Stimulated activated naive B cell treated with anti-CD40 and anti-IgM and Interleukin-4, amounts not matched to agents 10 μg/mL and 1 μg/mL and 100 μg/mL, for 72 hours (primary cell): Measurements from ENCODE around the gene SCAND1.

Experiments
- ATAC-seq, 2 donors: fragments of 150-1000 bp; cut with Tn5 transposase; replicated peaks; 2 replicates each; pipeline ENCODE4 v1.10.0; 2021; ENCODE audit warnings: moderate library complexity in 1 of 2
- DNase-seq: peaks from one replicate; pipeline ENCODE4 v3.0.0; 2021
- H3K27ac Mint-ChIP-seq: one replicate; pipeline ENCODE4 v1.8.0; 2022; ENCODE audit warnings: mild to moderate bottlenecking, mixed read lengths
- H3K27me3 Mint-ChIP-seq, 2 donors: one replicate each; pipeline ENCODE4 v1.8.0; 2022; ENCODE audit warnings: mixed read lengths in 2 of 2
- H3K36me3 Mint-ChIP-seq, 2 donors: one replicate each; pipeline ENCODE4 v1.8.0; 2022; ENCODE audit warnings: mixed read lengths in 2 of 2, mild to moderate bottlenecking in 1 of 2
- H3K4me1 Mint-ChIP-seq, 2 donors: one replicate each; pipeline ENCODE4 v1.8.0; 2022; ENCODE audit warnings: mixed read lengths in 2 of 2, mild to moderate bottlenecking in 1 of 2
- H3K4me3 Mint-ChIP-seq, 2 donors: one replicate each; pipeline ENCODE4 v1.8.0; 2022; ENCODE audit warnings: mild to moderate bottlenecking in 2 of 2, mixed read lengths in 2 of 2, moderate library complexity in 1 of 2
- H3K9me3 Mint-ChIP-seq, 2 donors: one replicate each; pipeline ENCODE4 v1.8.0; 2022; ENCODE audit warnings: mixed read lengths in 2 of 2, mild to moderate bottlenecking in 1 of 2

SCAND1 gene

DNA sequence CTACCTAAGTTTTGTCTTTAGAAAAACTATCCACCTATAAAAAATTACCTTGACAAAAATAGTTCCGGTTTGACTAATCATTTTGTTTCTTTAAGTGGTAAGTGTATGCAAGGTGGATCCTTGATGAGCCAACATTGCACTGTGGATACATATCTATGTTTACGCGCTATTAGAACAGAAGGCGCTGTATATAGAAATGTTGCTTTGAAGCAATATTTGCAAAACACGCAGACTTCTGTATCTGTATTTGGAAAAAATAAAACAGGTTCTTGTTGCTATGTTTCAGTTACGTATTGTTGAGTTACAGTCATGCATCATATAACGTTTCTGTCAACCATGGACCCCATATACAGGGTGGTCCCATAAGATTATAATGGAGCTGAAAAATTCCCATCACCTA lies 4.2 kb downstream of the SCAND1 start:
- Mint-ChIP-seq H3K27me3 (no peaks in the 10 kb centered on the region), H3K4me3 (no peak overlapping the region), H3K27ac (no peak overlapping the region), H3K9me3 (no peaks in the 10 kb centered on the region), H3K36me3 (peaks cover 26 to 34% of the 10 kb centered on the region in 2 donors), H3K4me1 (peaks cover 9 to 10% of the 10 kb centered on the region in 2 donors)
- DNase-seq = no peak
- ATAC-seq = no peak

DNA sequence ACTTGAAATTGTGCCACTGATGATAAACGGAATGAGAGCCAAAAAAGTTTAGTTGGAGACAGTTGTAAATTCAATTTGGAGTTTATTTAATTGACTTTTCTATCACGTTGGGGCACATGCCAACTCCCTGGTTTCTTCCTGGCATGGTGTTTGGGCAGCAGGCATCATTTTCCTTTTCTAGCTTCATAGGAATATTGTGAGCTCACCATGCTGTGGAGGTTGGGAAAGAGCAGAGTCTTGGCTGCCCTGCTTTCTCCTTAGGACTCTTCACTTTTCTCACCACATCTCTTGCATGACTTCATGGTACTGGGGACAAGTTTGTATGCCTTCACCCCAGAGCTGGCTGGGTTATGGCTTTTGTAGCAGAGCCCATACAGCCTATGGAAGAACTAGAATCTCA lies 6.4 kb downstream of the SCAND1 start:
- no peaks in the 10 kb centered on the region for H3K9me3 Mint-ChIP-seq
- no peak for ATAC-seq
- no peak for DNase-seq
- no peak overlapping the region for H3K27ac Mint-ChIP-seq
- H3K27me3 Mint-ChIP-seq = no peaks in the 10 kb centered on the region
- H3K36me3 Mint-ChIP-seq = peaks cover 33 to 42% of the 10 kb centered on the region in 2 donors
- H3K4me1 Mint-ChIP-seq = peaks cover 8 to 9% of the 10 kb centered on the region in 2 donors
- H3K4me3 Mint-ChIP-seq = no peak overlapping the region

DNA sequence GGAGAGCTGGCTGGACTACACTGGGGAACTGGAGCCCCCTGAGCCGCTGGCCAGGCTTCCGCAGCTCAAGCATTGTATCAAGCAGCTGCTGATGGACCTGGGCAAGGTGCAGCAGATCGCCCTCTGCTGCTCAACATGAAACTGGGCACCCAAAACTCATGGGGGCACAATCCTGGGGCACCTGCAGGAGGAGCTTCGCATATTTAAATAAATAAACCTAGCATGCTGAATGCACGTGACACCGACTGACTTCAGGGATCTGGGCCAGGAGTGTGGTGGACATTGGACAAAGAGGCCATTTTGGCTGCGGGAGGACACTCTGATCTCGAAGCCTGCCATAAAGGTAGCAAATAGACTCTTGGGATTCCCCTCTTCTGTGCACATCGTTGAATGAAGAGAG lies 6.8 kb downstream of the SCAND1 start:
- H3K4me3 Mint-ChIP-seq = no peak overlapping the region
- peaks cover 29 to 38% of the 10 kb centered on the region in 2 donors for H3K36me3 Mint-ChIP-seq
- ATAC-seq = peak; percentile 59 to 65
- peaks cover 4 to 5% of the 10 kb centered on the region in 2 donors for H3K4me1 Mint-ChIP-seq
- no peaks in the 10 kb centered on the region for H3K9me3 Mint-ChIP-seq
- no peak overlapping the region for H3K27ac Mint-ChIP-seq
- peak; percentile 5 for DNase-seq
- H3K27me3 Mint-ChIP-seq = no peaks in the 10 kb centered on the region

DNA sequence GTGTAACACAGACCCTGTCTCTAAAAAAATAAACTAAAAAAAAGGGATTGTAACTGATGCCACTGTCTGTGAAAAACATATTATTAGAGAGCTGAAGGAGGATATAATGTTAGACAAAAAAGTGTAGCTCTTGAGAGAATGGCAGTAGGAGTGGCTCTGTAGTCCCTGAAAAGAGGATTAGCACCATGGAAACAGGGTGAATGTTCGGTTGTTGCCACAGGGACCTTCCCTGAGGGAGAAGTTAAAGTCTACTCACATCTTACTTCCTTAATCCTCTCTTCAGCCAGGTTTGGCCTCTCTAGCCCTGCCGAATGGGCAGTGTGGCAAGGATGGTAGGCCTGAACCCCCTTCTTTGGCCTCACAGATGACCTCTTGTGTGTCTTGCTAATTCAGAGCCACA lies 12.1 kb downstream of the SCAND1 start:
- H3K36me3 Mint-ChIP-seq = peaks cover 35 to 54% of the 10 kb centered on the region in 2 donors
- no peak overlapping the region for H3K4me3 Mint-ChIP-seq
- H3K4me1 Mint-ChIP-seq = peaks cover 0 to 4% of the 10 kb centered on the region in 2 donors
- no peaks in the 10 kb centered on the region for H3K9me3 Mint-ChIP-seq
- H3K27ac Mint-ChIP-seq = no peak overlapping the region
- ATAC-seq (no peak), DNase-seq (no peak)
- no peaks in the 10 kb centered on the region for H3K27me3 Mint-ChIP-seq

DNA sequence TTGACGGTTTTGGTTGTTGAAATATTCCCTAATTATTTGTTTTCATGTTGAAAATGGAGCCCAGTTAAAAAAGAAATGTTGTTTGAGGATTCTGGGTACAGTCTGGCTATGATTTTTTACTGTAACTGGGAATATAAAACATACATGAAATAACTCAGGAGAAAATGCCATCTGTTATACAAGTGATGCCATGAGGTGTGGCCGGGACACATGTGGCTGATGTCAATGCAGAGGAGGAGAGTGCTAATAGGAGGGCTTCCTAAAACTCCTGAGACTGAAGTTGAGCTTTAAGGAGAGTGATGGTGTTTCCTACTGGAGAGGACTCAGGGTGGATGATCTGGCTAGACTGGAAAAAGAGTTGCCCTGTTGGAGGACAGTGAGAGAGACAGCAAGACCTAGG lies 12.7 kb downstream of the SCAND1 start:
- H3K27me3 Mint-ChIP-seq = no peaks in the 10 kb centered on the region
- no peak overlapping the region for H3K4me3 Mint-ChIP-seq
- no peaks in the 10 kb centered on the region for H3K9me3 Mint-ChIP-seq
- no peak overlapping the region for H3K27ac Mint-ChIP-seq
- DNase-seq (no peak), ATAC-seq (no peak)
- H3K4me1 Mint-ChIP-seq = peaks cover 0 to 5% of the 10 kb centered on the region in 2 donors
- peaks cover 35 to 57% of the 10 kb centered on the region in 2 donors for H3K36me3 Mint-ChIP-seq

DNA sequence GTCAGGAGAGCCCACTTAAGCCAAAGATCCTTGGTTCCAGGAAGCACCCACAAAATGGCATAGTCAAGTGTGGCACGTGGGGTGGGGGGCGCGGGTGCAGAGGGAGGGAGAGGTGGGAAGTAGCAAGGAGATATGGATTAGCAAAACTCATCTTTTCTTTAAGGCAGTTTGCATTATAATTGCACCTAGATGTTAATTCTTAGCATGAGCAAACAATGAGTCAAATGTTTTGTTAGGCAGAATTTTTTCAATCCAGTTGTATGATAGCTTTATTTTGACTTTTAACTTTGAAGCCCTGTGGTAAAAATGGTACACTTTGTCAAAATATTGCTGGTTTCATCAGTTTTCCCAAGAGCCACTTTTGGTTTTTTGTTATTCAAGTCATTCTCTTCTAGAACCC lies 15.0 kb downstream of the SCAND1 start:
- peaks cover 28 to 60% of the 10 kb centered on the region in 2 donors for H3K36me3 Mint-ChIP-seq
- DNase-seq (no peak), ATAC-seq (no peak)
- H3K27me3 Mint-ChIP-seq = no peaks in the 10 kb centered on the region
- no peak overlapping the region for H3K27ac Mint-ChIP-seq
- H3K4me1 Mint-ChIP-seq = peaks cover 0 to 3% of the 10 kb centered on the region in 2 donors
- no peaks in the 10 kb centered on the region for H3K9me3 Mint-ChIP-seq
- no peak overlapping the region for H3K4me3 Mint-ChIP-seq

DNA sequence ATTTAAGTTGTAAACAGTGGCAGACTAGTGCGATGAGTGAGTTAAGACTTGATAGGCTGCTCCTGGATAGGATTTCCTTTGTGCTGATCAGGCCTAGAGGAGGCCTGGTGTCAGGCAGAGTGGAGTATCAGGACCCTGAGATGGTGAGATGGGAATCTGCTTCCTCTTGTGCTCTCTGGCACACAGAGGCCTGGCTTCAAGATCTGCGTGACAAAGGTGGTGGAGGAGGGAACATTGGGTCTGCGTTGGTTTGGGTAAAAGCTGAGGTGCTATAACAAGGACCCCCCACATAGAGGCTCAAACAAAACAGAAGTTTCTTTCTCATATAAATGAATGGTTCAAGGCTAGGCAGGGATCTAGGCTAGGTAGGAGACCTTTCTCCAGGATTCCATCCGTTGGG lies 20.3 kb downstream of the SCAND1 start:
- ATAC-seq = no peak

DNA sequence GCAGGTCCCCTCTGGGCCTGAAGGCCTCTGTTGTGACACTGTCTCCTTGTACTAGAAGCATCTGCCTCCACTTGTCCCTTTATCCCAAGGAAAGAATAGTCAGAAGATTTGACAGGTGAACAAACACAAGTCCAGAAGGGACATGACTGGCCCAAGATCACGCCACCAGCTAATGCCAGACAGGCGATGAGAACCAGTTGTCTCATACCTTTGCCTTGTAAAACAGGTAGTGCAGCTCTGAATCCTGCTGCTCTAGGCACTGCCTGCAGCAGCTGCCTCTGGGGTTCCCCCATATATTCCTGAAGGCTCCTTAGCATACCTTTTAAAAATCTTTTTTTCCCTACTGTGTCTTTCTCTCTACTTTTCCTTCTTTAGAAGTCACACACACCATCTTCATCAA lies 25.0 kb downstream of the SCAND1 start:
- ATAC-seq = no peak
- Mint-ChIP-seq H3K27me3 (no peaks in the 10 kb centered on the region), H3K4me3 (no peak overlapping the region), H3K36me3 (peaks cover 35 to 63% of the 10 kb centered on the region in 2 donors), H3K4me1 (peaks cover 0 to 11% of the 10 kb centered on the region in 2 donors), H3K27ac (no peak overlapping the region), H3K9me3 (no peaks in the 10 kb centered on the region)
- DNase-seq = no peak

More for the DNA sequence above, 20.3 kb downstream of the SCAND1 start:
- Mint-ChIP-seq H3K9me3 (no peaks in the 10 kb centered on the region), H3K27me3 (no peaks in the 10 kb centered on the region), H3K4me3 (no peak overlapping the region), H3K4me1 (peaks cover 0 to 9% of the 10 kb centered on the region in 2 donors), H3K36me3 (peaks cover 27 to 72% of the 10 kb centered on the region in 2 donors), H3K27ac (no peak overlapping the region)
- DNase-seq = no peak

DNA sequence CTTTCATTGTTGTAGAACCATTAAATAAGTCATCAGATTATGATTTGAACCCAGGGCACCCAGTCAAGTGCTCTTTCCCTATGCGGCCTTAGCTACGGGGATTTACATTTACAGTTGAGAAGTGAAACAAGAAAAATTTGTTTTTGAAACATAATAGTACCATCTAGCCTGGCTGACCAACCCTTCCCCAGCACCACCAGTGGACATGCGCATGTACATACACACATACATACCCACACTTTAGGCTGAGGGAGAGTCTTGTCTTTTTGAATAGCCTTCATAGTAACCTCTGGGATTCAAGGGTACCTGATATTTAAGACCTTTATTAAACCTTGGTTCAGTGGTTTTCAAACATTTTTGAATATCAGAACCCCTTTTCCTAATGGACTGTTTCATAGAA lies 33.8 kb downstream of the SCAND1 start:
- no peak for DNase-seq
- Mint-ChIP-seq H3K27ac (no peak overlapping the region), H3K36me3 (peaks cover 24 to 39% of the 10 kb centered on the region in 2 donors), H3K27me3 (no peaks in the 10 kb centered on the region), H3K4me3 (no peak overlapping the region), H3K9me3 (no peaks in the 10 kb centered on the region), H3K4me1 (no peaks in the 10 kb centered on the region)
- ATAC-seq = no peak

DNA sequence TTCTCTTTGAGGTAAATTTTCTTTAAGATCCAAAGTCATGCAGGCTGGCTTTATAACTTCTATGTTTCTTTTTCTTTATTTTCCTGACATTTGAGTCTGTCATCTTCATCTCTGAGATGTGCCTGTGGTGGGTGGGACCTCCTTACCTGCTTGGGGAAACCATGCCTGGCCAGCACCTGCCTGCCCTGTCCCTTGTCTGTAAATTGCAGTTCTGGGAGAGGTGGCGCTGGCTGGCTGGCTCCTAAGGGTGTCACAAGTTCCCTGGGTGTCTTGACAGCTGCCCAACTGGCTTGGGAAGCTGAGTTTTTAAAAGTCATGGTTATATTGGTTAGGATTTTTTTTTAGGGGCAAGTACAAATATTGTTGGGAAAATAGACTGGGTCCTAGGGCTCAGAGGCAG lies 36.3 kb downstream of the SCAND1 start:
- DNase-seq (no peak), ATAC-seq (no peak)
- Mint-ChIP-seq H3K36me3 (peaks cover 29 to 43% of the 10 kb centered on the region in 2 donors), H3K4me3 (no peak overlapping the region), H3K4me1 (no peaks in the 10 kb centered on the region), H3K27me3 (no peaks in the 10 kb centered on the region), H3K9me3 (no peaks in the 10 kb centered on the region), H3K27ac (no peak overlapping the region)

DNA sequence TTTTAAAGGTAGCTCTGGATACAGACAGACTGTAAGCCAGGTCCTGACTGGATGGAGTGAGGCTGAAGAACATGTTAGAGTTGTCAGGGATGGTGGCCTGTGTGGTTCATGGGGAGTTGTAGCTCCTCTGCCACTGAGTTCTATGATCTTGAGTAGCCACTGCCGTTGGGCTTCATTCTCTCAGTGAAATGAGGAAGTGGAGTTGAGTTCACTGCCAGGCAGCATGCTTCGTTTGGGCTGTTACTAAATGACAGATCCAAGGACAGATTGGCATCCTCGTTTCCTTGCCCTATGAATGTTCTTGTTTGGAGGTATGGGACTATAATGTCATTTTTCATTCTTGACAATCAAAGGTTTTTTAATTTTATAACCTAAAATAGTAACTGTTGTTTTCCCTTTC lies 37.2 kb downstream of the SCAND1 start:
- DNase-seq (no peak), ATAC-seq (peak in 1 of 2 donors; percentile 27)
- Mint-ChIP-seq H3K27ac (no peak overlapping the region), H3K27me3 (no peaks in the 10 kb centered on the region), H3K4me1 (no peaks in the 10 kb centered on the region), H3K9me3 (no peaks in the 10 kb centered on the region), H3K4me3 (no peak overlapping the region), H3K36me3 (peaks cover 34 to 51% of the 10 kb centered on the region in 2 donors)

DNA sequence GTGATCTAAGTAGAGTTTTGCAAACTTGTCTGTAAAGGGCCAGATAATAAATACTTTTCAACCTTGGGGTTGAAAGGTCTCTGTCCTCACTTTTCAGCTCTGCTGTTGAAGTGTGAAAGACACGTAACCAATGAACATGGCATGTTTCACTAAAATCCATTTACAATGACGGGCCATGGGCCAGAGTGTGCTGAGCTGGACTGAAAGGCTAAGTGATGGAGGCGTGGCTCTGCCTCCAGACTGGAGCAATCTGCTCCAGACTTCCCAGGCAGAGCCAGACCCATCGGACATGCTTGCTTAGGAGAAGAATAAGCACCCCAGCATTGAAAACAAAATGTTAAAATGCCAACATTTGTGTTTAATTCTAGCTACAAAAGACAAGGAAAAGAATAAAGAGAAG lies 41.4 kb downstream of the SCAND1 start:
- no peaks in the 10 kb centered on the region for H3K9me3 Mint-ChIP-seq
- H3K27ac Mint-ChIP-seq = no peak overlapping the region

DNA sequence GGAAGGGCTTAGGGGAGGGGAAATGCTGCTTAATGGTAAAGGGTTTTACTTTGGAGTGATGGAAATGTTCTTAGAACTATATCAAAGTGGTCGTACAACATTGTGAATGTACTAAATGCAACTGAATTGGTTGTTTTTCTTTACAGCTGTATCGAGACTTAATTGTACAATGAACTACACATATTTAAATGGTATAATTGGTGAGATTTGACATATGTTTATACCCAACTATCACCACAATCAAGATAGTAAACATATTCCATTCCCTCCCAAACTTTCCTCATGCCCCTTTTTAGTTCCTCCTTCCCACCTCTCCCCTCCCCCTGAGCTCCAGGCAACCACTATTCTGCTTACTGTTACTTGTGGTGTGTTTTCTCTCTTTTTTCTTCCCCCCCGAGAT lies 44.0 kb downstream of the SCAND1 start:
- H3K4me1 Mint-ChIP-seq = peaks cover 14 to 29% of the 10 kb centered on the region in 2 donors
- no peak overlapping the region for H3K4me3 Mint-ChIP-seq
- H3K27me3 Mint-ChIP-seq = no peaks in the 10 kb centered on the region
- H3K9me3 Mint-ChIP-seq = no peaks in the 10 kb centered on the region
- H3K27ac Mint-ChIP-seq = no peak overlapping the region
- DNase-seq = no peak
- no peak for ATAC-seq
- peaks cover 31 to 49% of the 10 kb centered on the region in 2 donors for H3K36me3 Mint-ChIP-seq

More for the DNA sequence above, 41.4 kb downstream of the SCAND1 start:
- DNase-seq (no peak), ATAC-seq (no peak)
- peaks cover 32 to 46% of the 10 kb centered on the region in 2 donors for H3K36me3 Mint-ChIP-seq
- no peak overlapping the region for H3K4me3 Mint-ChIP-seq
- peaks cover 8 to 21% of the 10 kb centered on the region in 2 donors for H3K4me1 Mint-ChIP-seq
- no peaks in the 10 kb centered on the region for H3K27me3 Mint-ChIP-seq

DNA sequence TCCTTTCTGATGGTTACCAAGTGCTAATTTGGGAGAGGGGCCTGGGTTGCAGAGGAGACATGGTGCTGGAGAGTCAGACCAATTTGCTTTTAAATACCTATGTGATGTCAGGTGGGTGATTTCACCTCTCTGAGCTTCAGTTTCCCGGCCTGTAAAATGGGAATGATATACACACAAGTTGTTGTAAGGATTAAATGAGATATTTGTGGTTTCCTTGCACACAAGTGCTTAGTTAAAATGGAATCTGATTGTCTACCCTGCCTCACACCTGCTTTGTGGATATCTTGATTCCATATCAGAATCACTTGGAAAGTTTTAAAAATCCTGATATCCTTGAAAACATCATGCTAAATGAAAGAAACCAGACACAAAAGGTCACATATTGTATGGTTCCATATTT lies 44.5 kb downstream of the SCAND1 start:
- DNase-seq (no peak), ATAC-seq (no peak)
- Mint-ChIP-seq H3K27ac (no peak overlapping the region), H3K36me3 (peaks cover 36 to 54% of the 10 kb centered on the region in 2 donors), H3K4me1 (peaks cover 14 to 29% of the 10 kb centered on the region in 2 donors), H3K9me3 (no peaks in the 10 kb centered on the region), H3K4me3 (no peak overlapping the region), H3K27me3 (no peaks in the 10 kb centered on the region)

DNA sequence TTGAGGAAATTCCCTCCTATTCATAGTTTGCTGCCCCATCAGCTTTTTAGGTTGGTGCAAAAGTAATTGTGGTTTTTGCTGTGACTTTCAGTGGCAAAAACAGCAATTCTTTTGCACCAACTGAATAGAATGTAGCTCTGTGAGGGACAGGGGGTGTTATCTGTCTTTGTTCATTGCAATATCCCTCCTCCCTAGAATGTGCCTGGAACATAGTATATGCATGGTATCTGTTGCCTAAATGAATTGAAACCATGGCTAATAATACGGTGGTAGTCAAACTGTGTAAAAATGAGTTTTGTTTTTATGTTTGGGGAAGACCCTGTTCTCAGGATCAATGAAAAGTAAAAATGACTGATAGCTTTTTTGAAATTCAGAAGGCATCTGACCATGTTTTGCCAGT lies 45.1 kb downstream of the SCAND1 start:
- Mint-ChIP-seq H3K36me3 (peaks cover 37 to 57% of the 10 kb centered on the region in 2 donors), H3K4me3 (no peak overlapping the region), H3K27me3 (no peaks in the 10 kb centered on the region), H3K4me1 (peaks cover 14 to 29% of the 10 kb centered on the region in 2 donors), H3K9me3 (no peaks in the 10 kb centered on the region), H3K27ac (no peak overlapping the region)
- DNase-seq (no peak), ATAC-seq (no peak)

DNA sequence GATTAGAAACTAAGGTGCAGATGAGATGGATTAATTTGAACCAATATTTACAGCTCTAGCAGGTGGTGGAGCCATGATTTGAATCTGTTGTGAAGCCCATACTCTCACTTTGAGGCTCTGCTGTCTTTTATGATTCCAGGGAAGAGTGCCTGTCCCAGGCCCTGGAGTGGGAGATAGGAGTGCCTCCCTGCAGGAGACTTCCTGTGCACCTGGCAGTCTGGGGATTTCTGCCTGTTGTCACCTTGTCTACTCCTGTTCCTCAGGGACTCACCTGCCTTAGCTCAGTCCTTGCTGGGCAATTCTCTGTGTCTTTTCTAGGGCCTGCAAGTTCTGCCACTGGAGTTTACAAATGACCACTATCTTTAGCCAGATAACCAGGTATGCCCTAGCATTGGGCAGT lies 46.3 kb downstream of the SCAND1 start:
- H3K36me3 Mint-ChIP-seq = peaks cover 30 to 55% of the 10 kb centered on the region in 2 donors

More for the DNA sequence above, 46.3 kb downstream of the SCAND1 start:
- Mint-ChIP-seq H3K4me3 (no peak overlapping the region), H3K4me1 (peaks cover 14 to 29% of the 10 kb centered on the region in 2 donors), H3K27me3 (no peaks in the 10 kb centered on the region), H3K27ac (no peak overlapping the region), H3K9me3 (no peaks in the 10 kb centered on the region)
- no peak for DNase-seq
- no peak for ATAC-seq
